HTERT RPE-1 (cell line): Measurements from ENCODE around the gene ENTPD6.

Source experiments
- in situ Hi-C: fragments of 300-500 bp; cut with MboI; formaldehyde crosslinking; loops from 4 replicates; pipeline ENCODE4 v1.14.3; 2020; ENCODE audit warnings: low sequenced_read_pairs

The ENTPD6 gene

DNA sequence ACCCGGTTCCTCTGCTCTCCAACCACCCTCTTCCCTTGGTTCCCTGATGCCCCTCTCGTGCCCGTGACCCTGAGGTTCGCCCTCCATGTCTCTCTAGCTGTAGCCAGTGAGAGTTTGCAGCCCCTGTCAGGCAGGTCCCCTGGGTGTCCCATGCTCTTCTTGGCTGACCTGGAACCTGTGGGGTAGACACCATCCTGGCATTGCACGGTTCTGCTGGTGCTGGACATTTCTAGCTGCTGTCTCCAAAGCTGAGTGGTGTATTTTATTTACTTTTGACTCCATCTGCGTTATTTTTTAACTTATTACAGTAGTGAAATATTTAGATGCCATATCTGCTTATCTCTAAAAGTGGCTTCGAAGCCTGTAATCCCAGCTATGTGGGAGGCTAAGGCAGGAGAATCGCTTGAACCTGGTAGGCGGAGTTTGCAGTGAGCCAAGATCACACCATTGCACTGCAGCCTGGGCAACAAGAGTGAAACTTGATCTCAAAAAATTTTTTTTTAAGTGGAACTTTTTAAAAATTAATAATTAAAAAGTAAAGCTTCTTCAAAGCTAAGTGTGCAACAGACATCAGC is 12.5 kb downstream of the ENTPD6 start:
- in situ Hi-C loops = no loop called here

DNA sequence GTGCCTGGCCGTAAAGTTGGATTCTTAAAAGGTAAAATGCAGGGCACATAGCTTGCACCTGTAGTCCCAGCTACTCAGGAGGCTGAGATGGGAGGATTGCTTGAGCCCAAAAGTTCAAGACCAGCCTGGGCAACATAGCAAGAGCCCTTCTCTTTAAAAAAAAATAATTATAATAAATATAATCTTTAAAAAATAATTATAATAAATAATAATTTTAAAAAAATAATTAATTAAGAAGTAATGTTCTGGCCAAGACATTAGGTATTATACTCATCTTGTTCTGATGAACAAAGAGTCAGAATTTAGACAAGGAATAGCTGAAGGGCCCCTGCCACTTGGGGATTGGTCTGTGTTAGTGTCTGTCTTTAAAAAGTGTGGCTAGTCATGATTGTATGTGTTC is 13.9 kb downstream of the ENTPD6 start:
- in situ Hi-C loops = no loop called here

DNA sequence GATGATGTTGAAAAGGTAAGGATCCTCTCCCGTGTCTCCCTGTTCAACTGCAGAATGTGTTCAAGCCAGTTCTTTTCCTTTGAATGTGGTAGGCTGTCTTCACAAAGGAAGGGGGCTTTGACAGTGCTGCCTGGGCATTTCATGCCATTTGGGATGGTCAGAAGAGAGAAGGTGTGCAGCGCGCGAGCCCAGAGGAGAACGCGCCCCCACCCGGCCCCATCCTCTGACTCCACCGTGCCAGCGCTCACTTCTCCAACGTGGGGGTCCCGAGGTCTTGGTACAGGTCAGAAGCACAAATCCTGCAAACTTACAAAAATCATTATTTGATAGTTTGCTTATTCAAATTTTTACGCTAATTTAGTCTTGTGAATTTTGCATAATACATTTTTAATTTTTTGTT is 14.4 kb downstream of the ENTPD6 start:
- in situ Hi-C loops = no loop called here

DNA sequence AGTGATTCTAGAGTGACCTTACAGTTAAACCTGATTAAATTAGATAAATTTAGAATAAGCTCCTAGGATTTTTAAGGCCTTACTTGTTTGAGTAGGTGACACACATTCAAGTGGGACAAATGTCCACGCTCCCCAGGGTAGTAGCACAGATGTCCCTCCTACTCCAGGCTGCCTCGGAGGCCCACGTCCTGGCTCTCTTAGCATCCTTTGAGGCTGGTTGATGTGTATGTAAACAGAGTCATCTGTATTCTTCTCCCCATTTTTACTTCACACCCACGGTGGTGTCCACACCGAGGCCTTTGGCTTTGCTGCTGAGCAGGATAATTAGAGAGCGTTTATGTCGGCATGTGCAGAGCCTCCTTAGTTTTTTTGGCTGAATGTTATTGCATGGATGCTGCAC is 15.8 kb downstream of the ENTPD6 start:
- in situ Hi-C loops = no loop called here

DNA sequence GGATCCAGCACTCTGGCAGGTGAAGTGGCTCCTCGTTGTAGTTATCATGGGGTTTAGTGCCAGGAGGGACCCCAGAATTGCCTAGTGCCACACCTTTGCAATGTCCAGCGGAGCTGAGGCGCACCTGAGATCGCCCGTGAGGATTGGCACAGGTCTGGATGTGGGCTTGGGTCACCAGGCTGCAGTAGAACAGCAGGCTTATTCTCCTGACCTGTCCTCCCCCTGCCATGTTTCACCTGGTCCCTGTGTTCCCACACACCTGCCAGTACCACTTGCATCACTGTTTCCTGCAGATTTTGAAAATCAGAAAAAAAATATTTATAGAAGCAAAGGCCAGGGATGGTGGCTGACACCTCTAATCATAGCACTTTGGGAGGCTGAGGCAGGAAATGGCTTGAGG is 16.7 kb downstream of the ENTPD6 start:
- in situ Hi-C loops = no loop called here

DNA sequence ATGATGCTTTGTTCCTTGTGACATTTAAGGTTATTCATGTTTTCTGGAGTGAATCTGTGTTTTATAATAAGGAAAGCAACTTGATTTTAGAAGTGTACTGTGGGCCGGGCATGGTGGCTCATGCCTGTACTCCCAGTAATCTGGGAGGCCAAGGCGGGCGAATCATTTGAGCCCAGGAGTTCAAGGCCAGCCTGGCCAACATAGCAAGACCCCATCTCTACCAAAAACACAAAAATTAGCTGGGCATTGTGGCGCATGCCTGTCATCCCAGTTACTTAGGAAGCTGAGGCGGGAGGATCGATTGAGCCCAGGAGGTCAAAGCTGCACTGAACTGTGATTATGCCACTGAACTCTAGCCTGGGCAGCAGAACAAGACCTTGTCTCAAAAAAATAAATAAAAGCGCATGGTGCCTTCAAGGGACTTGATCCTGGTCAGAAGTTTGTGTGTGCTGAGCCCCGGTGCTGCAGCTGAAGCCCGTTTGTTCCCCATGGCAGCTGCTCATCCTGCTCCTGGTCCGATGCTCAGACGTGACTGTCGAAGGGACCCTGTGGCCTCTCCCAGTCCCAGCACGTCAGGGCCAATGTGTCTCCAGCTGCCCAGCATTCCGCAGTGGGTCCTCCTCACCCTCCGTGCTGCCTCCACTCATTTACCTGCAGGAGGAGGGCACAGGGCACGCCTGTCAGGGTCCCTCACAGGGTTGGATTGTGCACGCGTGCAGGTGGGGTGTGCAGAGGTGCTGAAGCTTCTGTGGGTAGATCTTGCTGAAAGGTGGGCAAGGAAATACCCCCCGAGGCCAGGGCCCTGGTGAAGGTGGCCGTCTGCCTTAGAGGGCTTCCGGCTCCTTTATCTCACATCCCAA is 18.3 kb downstream of the ENTPD6 start:
- in situ Hi-C loops = no loop called here

DNA sequence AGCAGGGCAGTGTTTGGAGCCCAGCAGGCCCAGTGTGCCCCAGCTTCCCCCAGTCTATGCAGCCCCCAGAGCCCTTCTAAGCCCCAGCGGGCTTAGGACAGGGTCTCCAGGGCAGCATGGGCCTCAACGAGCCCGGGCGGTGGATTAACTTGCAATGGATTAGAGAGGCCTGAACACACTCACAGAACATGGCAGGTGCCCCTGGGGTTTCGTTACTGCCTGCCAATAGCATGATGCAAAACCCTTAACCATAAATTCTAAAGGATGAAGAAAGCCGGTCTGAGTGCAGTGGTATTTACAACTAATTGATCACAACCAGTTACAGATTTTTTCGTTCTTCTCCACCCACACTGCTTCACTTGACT is 18.9 kb downstream of the ENTPD6 start:
- in situ Hi-C loops = no loop called here

DNA sequence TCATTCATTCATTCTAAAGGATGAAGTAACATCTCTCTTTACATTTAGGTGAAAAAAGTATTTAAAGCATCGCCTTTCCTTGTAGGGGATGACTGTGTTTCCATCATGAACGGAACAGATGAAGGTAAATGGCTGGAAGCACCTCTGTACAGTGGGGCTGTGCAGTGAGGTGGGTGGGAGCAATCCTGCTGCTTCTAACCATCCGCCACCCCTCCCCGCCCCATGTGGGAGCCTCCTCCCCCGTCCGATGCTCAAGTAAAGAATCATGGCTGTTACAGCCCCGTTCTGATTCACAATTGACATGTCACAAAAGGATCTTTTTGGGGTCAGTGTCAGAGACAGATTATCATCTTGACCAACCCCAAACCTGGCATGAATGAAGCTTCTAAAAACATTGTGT is 19.3 kb downstream of the ENTPD6 start:
- in situ Hi-C loops = no loop called here

DNA sequence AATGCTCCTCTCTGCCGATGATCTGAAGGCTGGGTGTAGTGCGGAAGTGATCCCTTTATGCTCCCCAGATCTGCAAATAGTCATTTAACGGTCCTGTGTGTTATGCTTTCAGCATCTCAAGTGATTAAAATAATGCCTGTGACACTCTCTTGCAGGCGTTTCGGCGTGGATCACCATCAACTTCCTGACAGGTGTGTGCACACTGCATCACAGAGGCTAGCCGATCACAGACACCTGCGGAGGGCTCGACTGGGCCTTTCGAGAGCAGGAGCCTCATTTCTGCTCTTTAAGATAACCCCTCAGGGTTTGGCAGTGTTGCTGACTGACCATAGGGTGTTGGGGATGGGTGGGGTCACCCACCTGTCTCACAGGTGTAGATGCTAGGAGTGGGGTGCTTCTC is 20.0 kb downstream of the ENTPD6 start:
- in situ Hi-C loops = no loop called here

DNA sequence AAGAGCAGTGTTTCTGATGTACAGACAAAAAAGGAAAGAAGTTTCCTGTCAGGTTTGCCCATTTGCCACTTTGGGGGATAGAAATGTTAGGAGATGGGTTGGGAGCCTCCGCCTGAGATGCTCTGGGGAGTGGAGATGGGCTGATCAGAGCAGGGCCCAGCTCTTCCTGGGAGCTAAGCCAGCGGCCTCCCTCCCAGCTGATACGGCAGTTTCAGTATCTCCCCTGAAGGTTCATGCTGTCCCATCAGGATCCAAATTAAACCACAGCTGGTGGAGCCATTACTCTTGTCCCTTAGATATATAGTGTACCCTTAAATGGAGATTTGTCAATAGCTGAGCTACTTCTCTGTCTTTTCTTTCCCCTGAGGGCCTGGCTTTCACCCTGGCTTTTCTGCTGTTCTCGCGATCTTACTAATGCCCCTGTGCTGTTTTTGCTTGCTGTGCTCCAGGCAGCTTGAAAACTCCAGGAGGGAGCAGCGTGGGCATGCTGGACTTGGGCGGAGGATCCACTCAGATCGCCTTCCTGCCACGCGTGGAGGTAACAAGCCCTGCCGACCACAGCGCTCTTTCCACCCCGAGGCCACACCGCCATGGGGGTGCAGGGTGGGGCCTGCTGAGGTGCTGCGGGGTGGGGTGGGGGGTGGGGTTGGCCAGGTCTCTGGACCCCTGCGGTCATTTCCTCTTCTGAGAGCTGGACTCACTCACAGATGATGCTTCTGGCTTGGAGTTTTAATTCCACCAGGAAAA is 20.9 kb downstream of the ENTPD6 start:
- in situ Hi-C loops = no loop called here

DNA sequence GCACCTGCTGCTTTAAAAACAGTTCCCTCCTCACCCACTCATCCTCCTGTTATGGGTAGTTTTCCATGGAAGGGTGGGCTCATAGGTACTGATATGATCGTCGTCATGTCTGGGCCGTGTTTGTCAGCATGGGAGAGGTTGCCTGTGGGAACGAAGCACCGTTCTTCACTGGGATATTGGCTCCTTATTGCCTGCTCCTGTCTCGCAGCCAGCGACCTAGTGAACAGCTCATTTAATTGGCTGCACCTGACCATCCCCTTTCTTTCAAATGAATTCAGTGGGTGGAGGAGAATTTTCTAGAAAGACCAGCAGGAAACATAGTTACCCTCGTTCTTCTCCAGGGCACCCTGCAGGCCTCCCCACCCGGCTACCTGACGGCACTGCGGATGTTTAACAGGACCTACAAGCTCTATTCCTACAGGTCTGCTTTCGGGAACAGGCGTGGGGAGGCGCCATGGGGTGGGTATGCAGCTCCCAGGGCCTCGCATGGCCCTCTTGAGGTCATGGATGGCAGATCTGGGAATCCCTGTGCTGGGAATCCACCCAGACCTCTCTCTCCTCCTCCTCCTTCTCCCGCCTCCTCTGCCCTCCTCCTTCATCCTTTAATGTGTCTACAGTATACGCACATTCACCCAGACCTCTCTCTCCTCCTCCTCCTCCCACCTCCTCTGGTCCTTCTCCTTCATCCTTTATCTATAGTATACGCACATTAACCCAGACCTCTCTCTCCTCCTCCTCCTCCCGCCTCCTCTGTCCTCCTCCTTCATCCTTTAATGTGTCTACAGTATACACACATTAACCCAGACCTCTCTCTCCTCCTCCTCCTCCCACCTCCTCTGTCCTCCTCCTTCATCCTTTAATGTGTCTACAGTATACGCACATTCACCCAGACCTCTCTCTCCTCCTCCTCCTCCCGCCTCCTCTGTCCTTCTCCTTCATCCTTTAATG is 21.9 kb downstream of the ENTPD6 start:
- in situ Hi-C loops = no loop called here

DNA sequence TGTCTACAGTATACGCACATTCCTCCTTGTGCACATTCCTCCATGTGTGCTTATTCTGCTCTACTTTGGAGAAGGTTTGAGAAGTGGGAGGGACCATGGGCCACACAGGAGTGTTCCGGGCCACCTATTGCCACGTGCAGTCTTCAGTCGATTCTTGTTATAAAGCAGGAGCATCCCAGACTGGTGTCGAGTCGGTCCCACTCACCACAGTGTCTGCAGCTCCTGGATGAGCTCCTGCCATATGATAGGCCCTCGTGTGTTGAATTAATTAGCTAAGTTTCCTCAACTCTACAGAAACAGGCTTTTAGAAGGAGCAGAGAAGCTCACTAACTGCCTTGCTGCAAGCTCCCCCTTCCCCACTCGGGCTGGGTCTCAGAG is 22.6 kb downstream of the ENTPD6 start:
- in situ Hi-C loops = no loop called here

DNA sequence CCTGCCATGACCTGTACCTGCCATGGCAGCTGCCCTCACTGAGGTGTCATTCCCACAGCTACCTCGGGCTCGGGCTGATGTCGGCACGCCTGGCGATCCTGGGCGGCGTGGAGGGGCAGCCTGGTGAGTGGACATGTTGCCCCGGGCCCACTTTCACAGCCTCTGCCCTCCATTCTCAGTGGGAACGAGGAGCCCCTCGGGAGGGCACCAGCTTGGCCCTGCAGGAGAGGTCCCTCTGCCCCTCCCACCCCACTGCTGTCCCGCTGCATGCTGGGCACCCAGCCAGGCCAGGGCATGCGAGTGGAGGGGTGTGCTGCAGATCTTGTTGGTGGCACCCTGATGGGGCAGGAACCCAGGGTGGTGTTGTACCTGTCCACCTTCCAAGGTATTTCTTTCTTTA is 23.0 kb downstream of the ENTPD6 start:
- in situ Hi-C loops = no loop called here

DNA sequence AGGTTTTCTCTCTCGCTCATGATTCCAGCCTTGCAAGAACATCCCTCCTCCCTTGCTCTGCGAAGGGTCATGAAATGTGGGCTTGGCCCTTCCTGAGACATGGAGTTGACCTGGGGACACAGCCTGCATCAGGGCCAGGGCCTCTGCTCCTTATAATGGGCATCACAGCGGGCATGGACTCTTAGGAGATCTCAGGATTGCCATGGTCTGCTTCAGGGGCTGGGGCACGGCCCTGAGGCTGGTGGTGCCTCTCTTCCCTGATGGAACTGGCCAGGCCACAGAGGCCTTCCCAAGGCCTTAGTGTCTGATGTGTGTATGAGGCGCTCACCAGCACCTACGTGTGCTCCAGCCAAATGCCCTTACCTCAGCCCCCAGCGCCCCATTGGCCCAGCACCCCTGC is 23.9 kb downstream of the ENTPD6 start:
- in situ Hi-C loops = no loop called here

DNA sequence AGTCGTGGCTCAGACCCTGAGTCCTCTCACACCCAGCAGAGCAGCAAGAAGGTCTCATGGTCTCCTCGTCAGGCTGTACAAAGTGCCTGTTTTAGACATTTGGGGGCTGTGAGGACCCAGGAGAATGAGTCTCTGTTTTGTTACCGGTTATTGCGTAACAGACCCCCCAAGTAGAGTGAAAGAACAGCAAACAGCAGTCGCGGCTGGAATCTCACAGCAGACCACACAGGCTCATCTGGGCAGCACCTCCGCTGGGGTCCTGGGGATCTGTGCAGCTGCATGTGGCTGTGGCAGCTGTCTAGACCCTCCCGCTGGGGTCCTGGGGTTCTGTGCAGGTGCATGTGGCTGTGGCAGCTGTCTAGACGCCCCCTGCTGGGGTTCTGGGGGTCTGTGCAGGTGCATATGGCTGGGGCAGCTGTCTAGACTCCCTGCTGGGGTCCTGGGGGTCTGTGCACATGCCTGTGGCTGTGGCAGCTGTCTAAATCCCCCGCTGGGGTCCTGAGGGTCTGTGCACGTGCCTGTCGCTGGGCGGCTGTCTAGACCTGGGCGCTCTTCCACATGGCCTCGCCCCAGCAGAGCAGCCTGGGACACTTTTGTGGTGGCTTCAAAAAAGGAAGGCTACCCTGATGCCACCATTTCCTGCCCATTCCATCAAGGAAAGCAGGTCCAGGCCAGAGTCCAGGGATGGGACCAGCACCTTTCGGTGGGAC is 24.7 kb downstream of the ENTPD6 start:
- in situ Hi-C loops = no loop called here

DNA sequence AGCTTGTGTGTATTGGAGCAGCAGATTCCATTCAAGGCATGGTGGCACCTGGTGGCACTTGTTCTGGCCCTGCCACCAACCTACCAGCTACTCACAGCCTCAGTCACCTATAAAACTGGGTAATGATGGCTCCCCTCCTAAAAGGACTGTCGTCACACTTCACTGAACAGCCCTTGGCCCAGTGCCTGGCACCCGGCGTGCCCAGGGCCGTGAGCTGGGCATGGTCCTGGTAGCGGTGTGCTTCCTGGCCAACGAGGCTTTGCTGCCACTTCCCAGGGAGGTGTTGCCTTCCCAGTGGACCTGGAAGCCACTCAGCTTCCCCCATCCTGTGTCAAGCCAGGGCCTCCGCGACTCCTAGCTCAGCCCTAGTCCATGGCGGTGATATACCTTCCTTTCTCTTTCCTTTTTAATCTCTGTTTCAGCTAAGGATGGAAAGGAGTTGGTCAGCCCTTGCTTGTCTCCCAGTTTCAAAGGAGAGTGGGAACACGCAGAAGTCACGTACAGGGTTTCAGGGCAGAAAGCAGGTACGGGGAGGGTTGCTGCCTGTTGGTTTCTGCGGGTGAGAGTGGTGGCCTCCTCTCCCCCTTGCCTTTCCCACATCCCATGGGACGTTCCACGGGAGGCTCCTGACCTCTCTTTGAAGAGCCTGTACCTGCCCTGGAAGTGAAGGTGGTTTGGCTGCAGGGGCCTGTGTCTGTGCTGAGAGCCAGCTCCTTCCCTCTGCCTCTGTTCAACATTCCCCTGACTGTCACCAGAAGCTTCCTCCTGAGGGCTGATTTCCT is 25.5 kb downstream of the ENTPD6 start:
- in situ Hi-C loops = no loop called here

DNA sequence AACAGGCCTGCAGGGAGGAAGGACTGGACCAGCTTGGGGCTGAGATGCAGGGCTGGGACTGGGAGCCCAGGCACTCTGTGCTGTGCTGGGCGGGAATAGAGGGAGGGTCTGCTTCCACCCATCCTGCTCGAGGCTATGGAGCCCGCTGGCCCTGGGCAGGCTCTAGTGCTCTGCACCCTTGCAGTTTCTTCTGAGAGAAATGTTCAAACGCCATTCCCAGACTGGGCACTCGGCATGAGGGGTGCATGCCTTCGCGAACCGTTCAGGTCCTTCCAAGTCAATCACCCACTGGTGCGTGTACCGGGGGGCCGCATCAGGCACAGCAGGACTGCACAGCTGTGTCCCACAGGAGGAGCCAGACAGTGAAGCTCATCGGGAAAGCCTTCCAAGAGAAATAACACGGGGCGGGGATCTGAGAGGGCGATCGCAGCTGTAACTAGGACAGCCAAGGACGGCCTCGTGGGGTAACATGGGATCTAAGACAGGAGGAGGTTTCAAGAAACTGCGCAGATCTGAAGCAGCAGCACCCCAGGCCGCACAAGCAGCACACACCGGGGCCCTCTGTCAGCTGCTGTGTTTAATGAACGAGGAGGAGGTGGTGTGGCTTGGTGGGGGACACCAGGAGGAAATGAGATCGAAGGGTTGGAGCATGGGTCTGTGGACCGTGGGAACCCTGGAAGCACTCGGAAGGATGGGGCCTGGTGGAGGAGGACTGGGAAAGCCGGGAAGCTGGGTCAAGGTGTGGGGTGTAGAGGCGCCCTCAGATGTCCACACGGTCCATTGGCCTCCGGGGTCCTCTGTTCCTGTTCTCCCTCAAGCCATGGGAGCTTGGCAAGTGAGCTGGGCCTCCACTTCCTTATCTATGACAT is 26.3 kb downstream of the ENTPD6 start:
- in situ Hi-C loops = no loop called here

DNA sequence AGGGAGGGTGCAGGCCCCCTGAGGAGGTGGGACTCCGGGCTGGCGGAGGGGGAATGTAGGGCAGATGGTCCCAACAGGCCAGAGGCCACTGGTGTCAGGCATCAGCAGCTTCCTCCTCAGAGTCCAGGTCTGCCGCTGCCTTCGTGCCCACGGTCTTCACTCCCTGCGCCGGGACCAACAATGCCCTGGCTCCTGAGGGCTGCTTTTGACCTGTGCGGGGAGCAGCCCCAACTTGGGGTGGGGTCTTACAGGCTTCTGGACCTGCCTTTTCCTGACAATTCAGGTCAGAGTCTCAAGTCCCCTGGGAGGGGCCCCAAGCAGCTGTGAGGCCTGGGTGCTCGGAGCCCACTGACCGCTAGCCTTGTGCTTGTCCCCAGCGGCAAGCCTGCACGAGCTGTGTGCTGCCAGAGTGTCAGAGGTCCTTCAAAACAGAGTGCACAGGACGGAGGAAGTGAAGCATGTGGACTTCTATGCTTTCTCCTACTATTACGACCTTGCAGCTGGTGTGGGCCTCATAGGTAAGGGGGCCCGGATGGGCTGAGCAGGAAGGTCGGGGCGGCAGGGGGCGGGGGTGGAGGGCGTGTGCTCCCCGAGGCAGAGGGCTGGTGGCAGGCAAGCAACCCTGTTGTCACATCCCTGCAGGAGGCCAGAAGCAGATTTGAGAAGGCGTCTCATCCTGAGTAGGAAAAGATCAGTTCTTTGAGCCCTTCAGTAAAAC is 27.1 kb downstream of the ENTPD6 start:
- in situ Hi-C loops = no loop called here
